K562 treated with DMSO at 1 percent for 12 hours (cell line): ENCODE measurements around the gene EVI2A. TPM values are rescaled to one million over a fixed set of nuclear protein-coding genes. Genes with fewer than 3 reads are reported as not detected.

Source experiments
- total RNA-seq: library from RNA; unstranded; fragments of 300-600 nt; gene quantifications from 2 replicates; pipeline ENCODE4 v1.2.3, GENCODE V29; 2022; ENCODE audit not compliant: insufficient read depth

EVI2A gene
- total RNA-seq: not detected in 2 replicates

GRCh38 chr17:31321481-31321880, at the start of gene EVI2A:
EVI2A (minus strand) TSS chr17:31321622; CDS start chr17:31319013, 2,609 bp downstream.

GRCh38 chr17:31313982-31314781, 7.2 kb downstream of the EVI2A start, which contains the start of gene EVI2B:
EVI2B (minus strand) TSS chr17:31314054; CDS start chr17:31305609, 8,445 bp downstream.

GRCh38 chr17:31297090-31297489, 24.3 kb downstream of the EVI2A start, which contains the start of gene OMG:
OMG (minus strand) TSS chr17:31297239; CDS start chr17:31296331, 908 bp downstream.

Other genes with a start within 250 kb of the EVI2A start
- 2.0 and 28.6 TPM in 2 replicates for gene NF1, start 226.6 kb downstream of the EVI2A start, total RNA-seq
- 0.20 TPM in 1 of 2 replicates, not detected in the other for gene OMG, start 24.4 kb downstream of the EVI2A start, total RNA-seq
- gene EVI2B, start 7.6 kb downstream of the EVI2A start, total RNA-seq: 3.8 and 12.2 TPM in 2 replicates
- 6.4 and 18.7 TPM in 2 replicates for gene RAB11FIP4, start 70.1 kb upstream of the EVI2A start, total RNA-seq